Heart right ventricle (tissue), 16 donors: Measurements from ENCODE around the gene MPHOSPH8. TPM values are rescaled to one million over a fixed set of nuclear protein-coding genes. Genes with fewer than 3 reads are reported as not detected.

Experiments
- ATAC-seq, 8 donors: fragments of 200-7000 bp; cut with Tn5 transposase; one replicate each; pipeline ENCODE4 v1.9.1; 2020; ENCODE audit warnings: mild to moderate bottlenecking in 8 of 8, moderate library complexity in 8 of 8, moderate number of reproducible peaks in 1 of 8
- DNase-seq, 2 donors: peaks; one replicate each; pipeline ENCODE4 v3.0.0-alpha.2; 2020
- H3K27ac ChIP-seq, 10 donors: fragments of 200-600 bp; sonication (generic) in 2 of 10; one replicate each; pipeline versions ENCODE4 v1.5.0 to v1.8.0; 2020 to 2022; ENCODE audit warnings: mild to moderate bottlenecking in 3 of 10
- H3K27me3 ChIP-seq, 7 donors: fragments of 200-600 bp; one replicate each; pipeline ENCODE4 v1.8.0; 2021 to 2022; ENCODE audit warnings: mild to moderate bottlenecking in 2 of 7
- H3K36me3 ChIP-seq, 9 donors: fragments of 200-600 bp; sonication (generic) in 1 of 9; one replicate each; pipeline versions ENCODE4 v1.5.0 to v1.8.0; 2020 to 2022; ENCODE audit warnings: mild to moderate bottlenecking in 2 of 9
- H3K4me1 ChIP-seq, 9 donors: fragments of 200-600 bp; sonication (generic) in 1 of 9; one replicate each; pipeline versions ENCODE4 v1.5.0 to v1.8.0; 2020 to 2022; ENCODE audit warnings: mild to moderate bottlenecking in 4 of 9
- H3K4me3 ChIP-seq, 10 donors: fragments of 200-600 bp; sonication (generic) in 2 of 10; one replicate each; pipeline versions ENCODE4 v1.5.0 to v1.8.0; 2020 to 2022; ENCODE audit warnings: mild to moderate bottlenecking in 7 of 10, moderate library complexity in 2 of 10
- H3K9me3 ChIP-seq, 11 donors: fragments of 200-600 bp in 10 of 11; sonication (generic) in 2 of 11; one replicate each; pipeline versions ENCODE4 v1.5.0 to v1.8.0; 2013 to 2022; ENCODE audit warnings: mild to moderate bottlenecking in 2 of 11, control low read depth in 1 of 11, moderate library complexity in 1 of 11
- CTCF ChIP-seq, 9 donors: fragments of 200-600 bp; sonication (generic) in 2 of 9; IDR thresholded peaks; one replicate each; pipeline versions ENCODE4 v1.5.0 to v1.8.0; 2021 to 2022; ENCODE audit warnings: antibody characterized with exemption in 9 of 9, mild to moderate bottlenecking in 5 of 9, moderate library complexity in 1 of 9
- WGBS, 2 donors: extraction: QIAGEN DNeasy Blood & Tissue Kit; methylation state at CpG; one replicate each; pipeline ENCODE4 v1.1.7; 2013; ENCODE audit warnings: inconsistent platforms in 1 of 2; 5-methylcytosine and 5-hydroxymethylcytosine counted together
- intact Hi-C, 10 donors: fragments of 100-400 bp; cut with DNase I; formaldehyde crosslinking; loops; one replicate each; pipeline versions ENCODE4 v1.11.1 to v1.14.2; 2022
- polyA plus RNA-seq, 2 donors: library from polyadenylated mRNA; stranded (reverse); fragments of 200-250 nt; gene quantifications; one replicate each; pipeline ENCODE4 v1.2.3, GENCODE V29; 2013
- total RNA-seq, 10 donors: library from RNA; stranded (reverse); fragmentation: NEBNext Ultra II Directional in 3 of 10; extraction: Animal tissue kit (Norgen Biotek cat#: 25700) in 3 of 10; gene quantifications; one replicate each; pipeline versions ENCODE4 v1.2.1 to v1.2.4, GENCODE V29; 2021 to 2023
- donor health status: Arrhythmogenic right ventricular cardiomyopathy.
- donor health status: ischemic (EF 13 %, LVEDD 7.1; RV severe dilation, severe dysfunction).
- donor health status: healthy with polysubstance abuse.
- donor health status: DM: no; HTN: yes; CAD: no.
- donor health status: DM: no; HTN: no; CAD: no.
- donor health status: ischemic (EF 25% LVEDD 6.9; RV normal size, moderate dysfunction).
- donor health status: ischemic (EF 25% LVEDD 5.7; RV mildly dilated, moderate dysfunction).
- donor health status: healthy.
- donor health status: DM: yes; HTN: yes; CAD: no.
- donor health status: Ischemic cardiomyopathy.
- donor health status: ischemic (EF 35%, LVEDD 5.7; RV mildly dilated, moderate dysfunction).
- donor health status: nonischemic (EF 11% LVEDD 7.7; RV severe dilation, severe dysfunction).
- donor health status: DM: yes; HTN: yes; CAD: no.
- donor health status: PGD.
- donor health status: ischemic (EF 29% LVEDD 5.4; RV normal size, mild dysfunction).
- donor health status: nonischemic (EF 23%, LVEDD 6.1; RV moderate dilation, normal function).

MPHOSPH8 gene
- total and polyA plus RNA-seq, 12 donors: 13.3 to 50.5 (median 31.0) TPM

- Histone ChIP-seq H3K27me3 (no peaks in the 10 kb centered on the region), H3K36me3 (peaks cover 0 to 42% (median 0%) of the 10 kb centered on the region in 9 donors), H3K4me1 (peaks cover 0 to 6% (median 0%) of the 10 kb centered on the region in 9 donors), H3K4me3 (no peak overlapping the region), H3K9me3 (no peaks in the 10 kb centered on the region), H3K27ac (no peak overlapping the region)
- 71 to 76% methylated on average over 10 of the region's 10 CpGs for WGBS, 2 donors
- intact Hi-C loops: no loop called here
- ATAC-seq: no peak
- no peak for TF ChIP-seq CTCF (IDR thresholded peaks at IDR 0.05)
- no peak for DNase-seq
Measured at GRCh38 chr13:19713186-19713965, 79.9 kb downstream of the MPHOSPH8 start.

- Histone ChIP-seq H3K4me3 (no peak overlapping the region), H3K4me1 (no peaks in the 10 kb centered on the region), H3K27me3 (no peaks in the 10 kb centered on the region), H3K27ac (no peak overlapping the region), H3K9me3 (no peaks in the 10 kb centered on the region), H3K36me3 (peaks cover 0 to 71% (median 0%) of the 10 kb centered on the region in 9 donors)
- 88 to 97% methylated on average over 2 of the region's 2 CpGs for WGBS, 2 donors
- intact Hi-C loops: no loop called here
- ATAC-seq (no peak), DNase-seq (no peak)
- no peak for TF ChIP-seq CTCF (IDR thresholded peaks at IDR 0.05)
Measured at GRCh38 chr13:19720039-19720438, 86.6 kb downstream of the MPHOSPH8 start.

Other genes starting within 250 kb of the MPHOSPH8 start
- not detected for gene TPTE2, start 72.1 kb upstream of the MPHOSPH8 start, total RNA-seq
- not detected for gene TPTE2, start 72.1 kb upstream of the MPHOSPH8 start, polyA plus RNA-seq
- 10 to 100 TPM; 22.5 to 34.0 (median 26.3) TPM for gene PSPC1, start 149.3 kb downstream of the MPHOSPH8 start, total RNA-seq
- gene PSPC1, start 149.3 kb downstream of the MPHOSPH8 start, polyA plus RNA-seq: 10 to 100 TPM; 20.7 to 23.6 TPM
- gene ZMYM5, start 230.0 kb downstream of the MPHOSPH8 start, total RNA-seq: 1 to 10 TPM; 6.5 to 9.3 (median 8.0) TPM
- 1 to 10 TPM; 4.2 to 6.3 TPM for gene ZMYM5, start 230.0 kb downstream of the MPHOSPH8 start, polyA plus RNA-seq